ENCODE results near the gene PRSS33.

Gene PRSS33

DNA sequence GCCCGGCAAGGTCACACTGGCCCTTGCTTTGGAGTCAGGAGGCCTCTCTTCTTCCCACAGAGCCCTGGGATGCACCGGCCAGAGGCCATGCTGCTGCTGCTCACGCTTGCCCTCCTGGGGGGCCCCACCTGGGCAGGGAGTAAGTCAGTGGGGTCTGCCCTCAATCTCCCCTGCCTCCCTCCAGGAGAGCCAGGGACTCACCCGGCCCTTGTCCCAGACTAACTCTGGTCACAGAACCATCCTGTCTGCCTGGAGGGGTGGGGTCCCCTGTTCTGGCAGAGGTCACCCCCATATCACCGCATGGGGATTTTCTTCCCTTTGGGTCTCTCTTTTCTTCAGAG lies 43.0 kb upstream of the PRSS33 start:
- no peak for DNase-seq (ENCODE audit: low read depth)
- H3K4me3 ChIP-seq (ENCODE audit: control insufficient read depth, low read depth, low read length), result no peak overlapping the region
- TF ChIP-seq, protein P1, sequence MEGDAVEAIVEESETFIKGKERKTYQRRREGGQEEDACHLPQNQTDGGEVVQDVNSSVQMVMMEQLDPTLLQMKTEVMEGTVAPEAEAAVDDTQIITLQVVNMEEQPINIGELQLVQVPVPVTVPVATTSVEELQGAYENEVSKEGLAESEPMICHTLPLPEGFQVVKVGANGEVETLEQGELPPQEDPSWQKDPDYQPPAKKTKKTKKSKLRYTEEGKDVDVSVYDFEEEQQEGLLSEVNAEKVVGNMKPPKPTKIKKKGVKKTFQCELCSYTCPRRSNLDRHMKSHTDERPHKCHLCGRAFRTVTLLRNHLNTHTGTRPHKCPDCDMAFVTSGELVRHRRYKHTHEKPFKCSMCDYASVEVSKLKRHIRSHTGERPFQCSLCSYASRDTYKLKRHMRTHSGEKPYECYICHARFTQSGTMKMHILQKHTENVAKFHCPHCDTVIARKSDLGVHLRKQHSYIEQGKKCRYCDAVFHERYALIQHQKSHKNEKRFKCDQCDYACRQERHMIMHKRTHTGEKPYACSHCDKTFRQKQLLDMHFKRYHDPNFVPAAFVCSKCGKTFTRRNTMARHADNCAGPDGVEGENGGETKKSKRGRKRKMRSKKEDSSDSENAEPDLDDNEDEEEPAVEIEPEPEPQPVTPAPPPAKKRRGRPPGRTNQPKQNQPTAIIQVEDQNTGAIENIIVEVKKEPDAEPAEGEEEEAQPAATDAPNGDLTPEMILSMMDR (IDR thresholded peaks at IDR 0.05; ENCODE audit: control insufficient read depth, insufficient read depth, low read depth, low read length, missing control alignments), result no peak

DNA sequence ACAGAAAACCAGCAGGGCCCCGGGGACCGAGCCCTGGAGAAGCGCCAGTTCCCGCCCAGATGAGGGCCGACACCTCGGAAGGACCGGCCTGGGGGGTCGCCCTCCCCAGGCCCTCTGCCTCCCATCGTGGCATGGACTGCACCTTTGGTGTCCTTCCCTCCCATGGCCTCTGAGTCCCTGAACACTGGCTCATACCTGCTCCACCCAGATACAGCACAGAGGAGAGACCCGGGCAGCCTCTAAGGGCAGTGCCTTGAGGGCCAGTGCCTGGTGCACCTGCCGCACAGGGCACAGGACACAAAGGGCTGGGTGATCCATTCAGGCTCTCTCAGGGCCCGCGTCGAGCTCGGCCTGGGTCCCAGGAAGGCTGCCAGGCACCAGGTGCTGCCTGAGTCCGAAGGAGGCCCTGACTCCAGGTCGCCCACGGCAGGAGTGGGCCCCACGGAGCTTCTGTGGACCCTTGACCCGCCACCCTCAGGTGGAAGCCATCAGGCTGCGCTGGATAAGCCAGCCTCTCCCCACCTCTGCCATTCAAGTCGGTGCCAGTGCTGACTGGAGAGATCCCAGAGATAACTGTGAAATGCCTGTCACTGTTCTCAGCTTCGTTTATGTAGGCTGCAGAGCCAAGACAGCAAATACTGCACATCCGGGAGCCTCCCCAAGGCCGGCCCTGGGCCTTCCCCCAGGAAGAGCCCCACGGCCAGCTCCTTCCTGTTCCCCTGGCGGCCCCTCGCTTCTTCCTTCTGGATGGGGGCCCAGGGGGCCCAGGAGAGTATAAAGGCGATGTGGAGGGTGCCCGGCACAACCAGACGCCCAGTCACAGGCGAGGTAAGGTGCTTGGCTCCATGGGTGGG lies 42.4 kb upstream of the PRSS33 start, which contains the start of gene ZG16B:
ZG16B (plus strand) TSS at position 803 of the 854 bp plus-strand sequence. CDS start 139 bp downstream, outside the sequence.
- H3K4me3 ChIP-seq (ENCODE audit: control insufficient read depth, low read depth, low read length), result no peak within 1 kb of the TSS
- no peak for DNase-seq (ENCODE audit: low read depth)
- TF ChIP-seq, protein P1 (IDR thresholded peaks at IDR 0.05; ENCODE audit: control insufficient read depth, insufficient read depth, low read depth, low read length, missing control alignments), result no peak

- TF ChIP-seq, protein P1 (IDR thresholded peaks at IDR 0.05; ENCODE audit: control insufficient read depth, insufficient read depth, low read depth, low read length, missing control alignments), result no peak
- no peak overlapping the region for H3K4me3 ChIP-seq (ENCODE audit: control insufficient read depth, low read depth, low read length)
- DNase-seq (ENCODE audit: low read depth), result no peak
Observed at GRCh38 chr16:2828876-2829430, 41.6 kb upstream of the PRSS33 start.

- H3K4me3 ChIP-seq (ENCODE audit: control insufficient read depth, low read depth, low read length), result no peak overlapping the region
- no peak for DNase-seq (ENCODE audit: low read depth)
- TF ChIP-seq, protein P1 (IDR thresholded peaks at IDR 0.05; ENCODE audit: control insufficient read depth, insufficient read depth, low read depth, low read length, missing control alignments), result no peak
Observed at GRCh38 chr16:2828521-2828840, 41.1 kb upstream of the PRSS33 start.

DNA sequence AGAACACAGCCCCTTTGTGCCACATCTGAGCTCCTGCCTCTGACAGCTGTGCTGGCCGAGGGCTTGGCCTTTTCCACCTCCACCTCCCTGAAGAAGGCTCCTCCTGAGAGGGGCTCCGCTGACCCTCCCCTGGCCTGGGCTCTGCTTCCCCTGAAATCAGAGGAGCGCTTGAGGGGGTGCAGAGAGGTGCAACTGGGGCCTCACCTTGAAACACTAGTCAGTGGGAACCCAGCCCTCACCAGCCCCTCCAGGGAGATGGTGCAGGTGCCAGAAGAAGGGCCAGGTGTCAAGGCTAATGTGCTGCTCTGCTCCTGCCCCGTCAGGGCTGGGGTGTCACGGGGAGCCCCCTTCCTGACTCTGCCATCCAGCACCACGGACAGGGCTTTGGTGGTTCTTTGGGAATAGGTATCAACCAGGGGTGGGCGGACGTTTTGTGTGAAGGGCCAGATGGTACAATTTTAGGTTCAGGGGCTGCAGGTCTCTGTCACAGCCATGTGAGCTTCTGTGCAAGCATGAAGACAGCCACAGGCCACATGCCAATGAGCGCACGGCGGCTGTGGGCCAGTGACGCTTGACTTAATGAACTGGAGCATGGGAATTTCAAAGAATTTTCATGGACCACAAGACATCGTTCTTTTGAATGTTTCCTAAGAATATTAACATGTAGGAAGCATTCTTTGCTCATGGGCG lies 40.6 kb upstream of the PRSS33 start:
- no peak for DNase-seq (ENCODE audit: low read depth)
- H3K4me3 ChIP-seq (ENCODE audit: control insufficient read depth, low read depth, low read length), result no peak overlapping the region
- TF ChIP-seq, protein P1 (IDR thresholded peaks at IDR 0.05; ENCODE audit: control insufficient read depth, insufficient read depth, low read depth, low read length, missing control alignments), result no peak

GRCh38 chr16:2827374-2827791 lies 40.0 kb upstream of the PRSS33 start:
- TF ChIP-seq, protein P1 (IDR thresholded peaks at IDR 0.05; ENCODE audit: control insufficient read depth, insufficient read depth, low read depth, low read length, missing control alignments), result no peak
- H3K4me3 ChIP-seq (ENCODE audit: control insufficient read depth, low read depth, low read length), result no peak overlapping the region

More at GRCh38 chr16:2827374-2827791, 40.0 kb upstream of the PRSS33 start:
- no peak for DNase-seq (ENCODE audit: low read depth)

Data from AG09309 (cell line).